WTC11 (cell line): ENCODE data around the gene SH3GL1. TPM values are rescaled to one million over a fixed set of nuclear protein-coding genes. Genes with fewer than 3 reads are reported as not detected.

Experiments used
- ATAC-seq: fragments of 200-7000 bp; cut with Tn5 transposase; 2 replicates; pipeline ENCODE4 v1.10.0; 2021; ENCODE audit warnings: mild to moderate bottlenecking, moderate library complexity
- CTCF ChIA-PET: fragments of 300-600 bp; sonication (Branson Sonifier 250); formaldehyde crosslinking; loops from one replicate; lab custom pipeline; 2021; ENCODE audit warnings: antibody characterized with exemption; lab: Charles Lee
- POLR2A ChIA-PET: fragments of 350-600 bp; sonication (Branson Sonifier 250); formaldehyde crosslinking; loops from one replicate; lab custom pipeline; 2021; ENCODE audit warnings: antibody characterized with exemption; lab: Charles Lee
- DNase-seq: peaks from one replicate; pipeline ENCODE4 v3.0.0; 2021; ENCODE audit warnings: low spot score
- H3K27ac Mint-ChIP-seq: 2 replicates; pipeline ENCODE4 v1.8.0; 2021; ENCODE audit warnings: mixed read lengths
- H3K27me3 Mint-ChIP-seq: 2 replicates; pipeline ENCODE4 v1.8.0; 2021; ENCODE audit warnings: low read depth, mild to moderate bottlenecking, moderate library complexity, mixed read lengths
- H3K36me3 Mint-ChIP-seq: 2 replicates; pipeline ENCODE4 v1.8.0; 2021; ENCODE audit warnings: mixed read lengths
- H3K4me1 Mint-ChIP-seq: 2 replicates; pipeline ENCODE4 v1.8.0; 2022; ENCODE audit warnings: mixed read lengths
- H3K4me3 Mint-ChIP-seq: 2 replicates; pipeline ENCODE4 v1.8.0; 2021; ENCODE audit warnings: mild to moderate bottlenecking, moderate library complexity, mixed read lengths
- H3K9me3 Mint-ChIP-seq: 2 replicates; pipeline ENCODE4 v1.8.0; 2021; ENCODE audit warnings: mixed read lengths
- ARID4B ChIP-seq: sonication (generic); formaldehyde crosslinking; IDR thresholded peaks from 2 replicates; pipeline ENCODE4 v1.8.0; 2023; ENCODE audit warnings: missing genetic modification reagents, mild to moderate bottlenecking, borderline replicate concordance
- CTCF ChIP-seq: fragments of 200-600 bp; IDR thresholded peaks from 2 replicates; pipeline ENCODE4 v1.8.0; 2022; ENCODE audit warnings: antibody characterized with exemption
- ESRRA ChIP-seq: sonication (generic); formaldehyde crosslinking; IDR thresholded peaks from 2 replicates; pipeline ENCODE4 v1.8.1; 2022; ENCODE audit warnings: mild to moderate bottlenecking, missing genetic modification reagents, borderline replicate concordance
- GABPB1 ChIP-seq: sonication (generic); formaldehyde crosslinking; IDR thresholded peaks from 2 replicates; pipeline ENCODE4 v1.8.1; 2023; ENCODE audit warnings: mild to moderate bottlenecking, missing genetic modification reagents
- HMGA2 ChIP-seq: fragments of 250-450 bp; sonication (Bioruptor Pico); IDR thresholded peaks from 2 replicates; pipeline ENCODE4 v1.4.0; 2021; ENCODE audit warnings: mild to moderate bottlenecking, moderate library complexity
- HMGXB4 ChIP-seq: sonication (generic); formaldehyde crosslinking; IDR thresholded peaks from 2 replicates; pipeline ENCODE4 v1.8.1; 2023; ENCODE audit warnings: mild to moderate bottlenecking, moderate library complexity, missing genetic modification reagents
- IRF1 ChIP-seq: sonication (generic); formaldehyde crosslinking; IDR thresholded peaks from 2 replicates; pipeline ENCODE4 v1.8.0; 2023; ENCODE audit warnings: missing genetic modification reagents
- KAT7 ChIP-seq: sonication (generic); formaldehyde crosslinking; IDR thresholded peaks from 2 replicates; pipeline ENCODE4 v1.8.1; 2023; ENCODE audit warnings: missing genetic modification reagents, mild to moderate bottlenecking, borderline replicate concordance
- NR1H2 ChIP-seq: sonication (generic); formaldehyde crosslinking; IDR thresholded peaks from 2 replicates; pipeline ENCODE4 v1.9.0; 2021; ENCODE audit warnings: mild to moderate bottlenecking, moderate library complexity, missing genetic modification reagents
- PREB ChIP-seq: sonication (generic); formaldehyde crosslinking; IDR thresholded peaks from 2 replicates; pipeline ENCODE4 v1.8.1; 2022; ENCODE audit warnings: mild to moderate bottlenecking, missing genetic modification reagents, moderate library complexity, borderline replicate concordance
- PRRX2 ChIP-seq: fragments of 250-450 bp; sonication (Bioruptor Pico); IDR thresholded peaks from 2 replicates; pipeline ENCODE4 v1.8.0; 2021; ENCODE audit warnings: mild to moderate bottlenecking
- RORB ChIP-seq: fragments of 250-450 bp; sonication (Bioruptor Pico); IDR thresholded peaks from 2 replicates; pipeline ENCODE4 v1.9.0; 2021; ENCODE audit warnings: mild to moderate bottlenecking
- TEAD1 ChIP-seq: sonication (generic); formaldehyde crosslinking; IDR thresholded peaks from 2 replicates; pipeline ENCODE4 v1.8.0; 2022; ENCODE audit warnings: mild to moderate bottlenecking, missing genetic modification reagents
- TEAD4 ChIP-seq: sonication (generic); formaldehyde crosslinking; IDR thresholded peaks from 2 replicates; pipeline ENCODE4 v1.8.0; 2022; ENCODE audit warnings: mild to moderate bottlenecking, missing genetic modification reagents
- TP53 ChIP-seq: sonication (generic); formaldehyde crosslinking; IDR thresholded peaks from 2 replicates; pipeline ENCODE4 v1.8.1; 2023; ENCODE audit warnings: mild to moderate bottlenecking, missing genetic modification reagents
- USF2 ChIP-seq: sonication (generic); formaldehyde crosslinking; IDR thresholded peaks from 2 replicates; pipeline ENCODE4 v1.8.1; 2023; ENCODE audit warnings: mild to moderate bottlenecking, missing genetic modification reagents, moderate library complexity
- ZBTB43 ChIP-seq: sonication (generic); formaldehyde crosslinking; IDR thresholded peaks from 2 replicates; pipeline ENCODE4 v1.8.1; 2023; ENCODE audit warnings: mild to moderate bottlenecking, missing genetic modification reagents
- ZNF317 ChIP-seq: sonication (generic); formaldehyde crosslinking; IDR thresholded peaks from 2 replicates; pipeline ENCODE4 v1.8.1; 2023; ENCODE audit warnings: low read depth, mild to moderate bottlenecking, moderate library complexity, missing genetic modification reagents, borderline replicate concordance
- total RNA-seq: library from RNA; stranded (reverse); gene quantifications from 3 replicates; pipeline ENCODE4 v1.2.3, GENCODE V29; 2021

Gene SH3GL1
- total RNA-seq, 1 experiment from 2014 or later = 109 TPM

GRCh38 chr19:4393947-4394590 lies 6.3 kb downstream of the SH3GL1 start:
- ATAC-seq = no peak
- H3K9me3 Mint-ChIP-seq = no peaks in the 10 kb centered on the region
- DNase-seq = no peak
- peak overlapping the region; percentile 16; the same call in 1 of the 2 replicates for H3K27ac Mint-ChIP-seq
- H3K4me3 Mint-ChIP-seq = no peak overlapping the region
- H3K36me3 Mint-ChIP-seq = peaks cover 15% of the 10 kb centered on the region
- CTCF ChIA-PET = interaction anchor here (0.6 to 2.2 kb wide), 13 partner anchors 8 to 239 kb away, joined by 3 to 13 read pairs (median 5); partner anchors contain the start of genes CHAF1A and MPND
- POLR2A ChIA-PET = interaction anchor here (0.6 kb wide), 1 partner anchor 14 kb away, joined by 5 read pairs; no protein-coding TSS in a partner anchor
- TF ChIP-seq HMGA2 = no peak
- TF ChIP-seq ZBTB43 (CRISPR knock-in tag) = no peak
- TF ChIP-seq NR1H2 (CRISPR knock-in tag) = no peak
- no peak for TF ChIP-seq IRF1
- TF ChIP-seq USF2 (CRISPR knock-in tag) = no peak
- no peak for TF ChIP-seq CTCF
- no peak for TF ChIP-seq TP53 (CRISPR knock-in tag)
- no peak for TF ChIP-seq RORB (CRISPR knock-in tag)
- no peak for TF ChIP-seq ARID4B (CRISPR knock-in tag)
- no peak for TF ChIP-seq TEAD4 (CRISPR knock-in tag)
- TF ChIP-seq PRRX2 (CRISPR knock-in tag) = no peak
- peaks cover 36% of the 10 kb centered on the region for H3K4me1 Mint-ChIP-seq
- H3K27me3 Mint-ChIP-seq = no peaks in the 10 kb centered on the region; the same call in 1 of the 2 replicates

- no peak for ATAC-seq
- CTCF ChIA-PET = interaction anchor here (0.9 to 5.3 kb wide), 9 partner anchors 9 to 125 kb away, joined by 3 to 48 read pairs (median 10); partner anchors contain the start of gene SH3GL1
- Mint-ChIP-seq H3K9me3 (no peaks in the 10 kb centered on the region), H3K4me3 (0 out of 2 replicates have a peak overlapping the region, but pooled peaks have one; percentile 66), H3K36me3 (peaks cover 17% of the 10 kb centered on the region), H3K4me1 (peaks cover 46% of the 10 kb centered on the region), H3K27ac (no peak overlapping the region), H3K27me3 (no peaks in the 10 kb centered on the region; the same call in 1 of the 2 replicates)
- TF ChIP-seq ESRRA (CRISPR knock-in tag) = no peak
- no peak for TF ChIP-seq HMGXB4 (CRISPR knock-in tag)
- TF ChIP-seq GABPB1 (CRISPR knock-in tag) = peak; percentile 43; the same call in 1 of the 2 replicates
- no peak for TF ChIP-seq TEAD1 (CRISPR knock-in tag)
- TF ChIP-seq KAT7 (CRISPR knock-in tag) = no peak
- TF ChIP-seq ZNF317 (CRISPR knock-in tag) = no peak
- no peak for TF ChIP-seq PREB (CRISPR knock-in tag)
- no peak for DNase-seq
- POLR2A ChIA-PET = interaction anchor here (0.6 to 2.3 kb wide), 5 partner anchors 10 to 49 kb away, joined by 3 to 12 read pairs (median 7); partner anchors contain the start of gene CHAF1A
Measured at GRCh38 chr19:4391701-4392483, 8.5 kb downstream of the SH3GL1 start.
